ENCODE measurements around the gene ARHGAP29. TPM values are rescaled to one million over a fixed set of nuclear protein-coding genes. Genes with fewer than 3 reads are reported as not detected.

Gene ARHGAP29
- total RNA-seq, 4 donors from 2014 or later: 56.2 to 115 (median 77.7) TPM

GRCh38 chr1:94236013-94236491, 1.3 kb downstream of the ARHGAP29 start:
- intact Hi-C loops (cut with DNase I): loop anchor here (5.0 kb wide), 1 partner anchor 174 kb away; no protein-coding TSS in a partner anchor
- WGBS, 2 donors: 6 to 11% methylated on average over 6 of the region's 6 CpGs
- H3K4me1 ChIP-seq: peaks cover 20 to 29% of the 10 kb centered on the region in 2 donors

GRCh38 chr1:94235189-94236012, 2.0 kb downstream of the ARHGAP29 start:
- TF ChIP-seq CTCF (IDR thresholded peaks at IDR 0.05): no peak
- TF ChIP-seq POLR2A (IDR thresholded peaks at IDR 0.05): no peak
- DNase-seq: no peak
- H3K4me1 ChIP-seq: peaks cover 27 to 35% of the 10 kb centered on the region in 2 donors
- H3K27ac ChIP-seq: peak overlapping the region; percentile 2 to 98 (median 98)
- no peaks in the 10 kb centered on the region for H3K9me3 ChIP-seq
- WGBS, 2 donors: 50 to 51% methylated on average over 9 of the region's 9 CpGs
- no peaks in the 10 kb centered on the region for H3K27me3 ChIP-seq
- H3K36me3 ChIP-seq: no peaks in the 10 kb centered on the region
- peak overlapping the region in 1 of 3 donors; percentile 95 for H3K4me3 ChIP-seq (replicated peaks in 1 of 3)
- intact Hi-C loops (cut with DNase I): loop anchor here (5.0 kb wide), 1 partner anchor 173 kb away; no protein-coding TSS in a partner anchor

More at GRCh38 chr1:94236013-94236491, 1.3 kb downstream of the ARHGAP29 start:
- Histone ChIP-seq H3K4me3 (replicated peaks in 1 of 3) (peak overlapping the region in 2 of 3 donors; percentile 85 to 95), H3K27me3 (no peaks in the 10 kb centered on the region), H3K9me3 (no peaks in the 10 kb centered on the region), H3K36me3 (no peaks in the 10 kb centered on the region), H3K27ac (peak overlapping the region; percentile 90 to 98 (median 98))
- DNase-seq: peak; percentile 32 to 36
- TF ChIP-seq POLR2A (IDR thresholded peaks at IDR 0.05): no peak
- TF ChIP-seq CTCF (IDR thresholded peaks at IDR 0.05): no peak

- intact Hi-C loops (cut with DNase I): loop anchor here (5.0 kb wide), 1 partner anchor 172 kb away; no protein-coding TSS in a partner anchor
- peak overlapping the region; percentile 2 to 98 (median 98) for H3K27ac ChIP-seq
These were observed 2.8 kb downstream of the ARHGAP29 start for GRCh38 chr1:94234615-94235014.

GRCh38 chr1:94231746-94232145, 5.6 kb downstream of the ARHGAP29 start:
- Histone ChIP-seq H3K9me3 (no peaks in the 10 kb centered on the region), H3K36me3 (no peaks in the 10 kb centered on the region), H3K27ac (peak overlapping the region in 2 of 3 donors; percentile 43 to 54), H3K27me3 (no peaks in the 10 kb centered on the region), H3K4me1 (peaks cover 53 to 54% of the 10 kb centered on the region in 2 donors), H3K4me3 (replicated peaks in 1 of 3) (no peak overlapping the region)
- WGBS, 2 donors: 82 to 85% methylated on average over 1 of the region's 1 CpG
- intact Hi-C loops (cut with DNase I): no loop called here
- no peak for TF ChIP-seq POLR2A (IDR thresholded peaks at IDR 0.05)
- no peak for TF ChIP-seq CTCF (IDR thresholded peaks at IDR 0.05)
- DNase-seq: no peak

More at GRCh38 chr1:94234615-94235014, 2.8 kb downstream of the ARHGAP29 start:
- Histone ChIP-seq H3K27me3 (no peaks in the 10 kb centered on the region), H3K4me3 (replicated peaks in 1 of 3) (no peak overlapping the region), H3K9me3 (no peaks in the 10 kb centered on the region), H3K4me1 (peaks cover 33 to 35% of the 10 kb centered on the region in 2 donors), H3K36me3 (no peaks in the 10 kb centered on the region)
- WGBS, 2 donors: 9 to 18% methylated on average over 1 of the region's 1 CpG
- TF ChIP-seq POLR2A (IDR thresholded peaks at IDR 0.05): no peak
- no peak for TF ChIP-seq CTCF (IDR thresholded peaks at IDR 0.05)
- DNase-seq: no peak

- Histone ChIP-seq H3K4me1 (peaks cover 58 to 62% of the 10 kb centered on the region in 2 donors), H3K36me3 (no peaks in the 10 kb centered on the region), H3K27ac (peak overlapping the region in 2 of 3 donors; percentile 43 to 54), H3K27me3 (no peaks in the 10 kb centered on the region), H3K4me3 (replicated peaks in 1 of 3) (no peak overlapping the region), H3K9me3 (no peaks in the 10 kb centered on the region)
- TF ChIP-seq POLR2A (IDR thresholded peaks at IDR 0.05): no peak
- no peak for TF ChIP-seq CTCF (IDR thresholded peaks at IDR 0.05)
- WGBS, 2 donors: 78 to 85% methylated on average over 1 of the region's 1 CpG
- intact Hi-C loops (cut with DNase I): no loop called here
- no peak for DNase-seq
These were observed 6.5 kb downstream of the ARHGAP29 start for GRCh38 chr1:94230920-94231319.

Measured in thyroid gland (tissue), 4 donors.